Right ventricle myocardium superior (tissue), 1 donor: Measurements from ENCODE around the gene LNPEP. TPM values are rescaled to one million over a fixed set of nuclear protein-coding genes. Genes with fewer than 3 reads are reported as not detected.
A peak's percentile ranks its signal among the peaks of the same experiment; 100 is the strongest.

ENCODE experiments used
- ATAC-seq: fragments of 200-7000 bp; cut with Tn5 transposase; one replicate; pipeline ENCODE4 v1.9.1; 2020; ENCODE audit warnings: mild to moderate bottlenecking; ENCODE audit not compliant: poor library complexity
- DNase-seq: peaks from one replicate; pipeline ENCODE4 v3.0.0-alpha.2; 2020
- intact Hi-C: fragments of 100-400 bp; cut with DNase I; formaldehyde crosslinking; loops from one replicate; pipeline ENCODE4 v1.11.2; 2022
- total RNA-seq: library from RNA; stranded (reverse); fragmentation: NEBNext Ultra II Directional; extraction: Animal tissue kit (Norgen Biotek cat#: 25700); gene quantifications from one replicate; pipeline ENCODE4 v1.2.1, GENCODE V29; 2021
- donor health status: DM: no; HTN: yes; CAD: no; lungs with severe emphysema.

LNPEP gene
- total RNA-seq, 1 donor from 2014 or later, result 44.4 TPM

DNA sequence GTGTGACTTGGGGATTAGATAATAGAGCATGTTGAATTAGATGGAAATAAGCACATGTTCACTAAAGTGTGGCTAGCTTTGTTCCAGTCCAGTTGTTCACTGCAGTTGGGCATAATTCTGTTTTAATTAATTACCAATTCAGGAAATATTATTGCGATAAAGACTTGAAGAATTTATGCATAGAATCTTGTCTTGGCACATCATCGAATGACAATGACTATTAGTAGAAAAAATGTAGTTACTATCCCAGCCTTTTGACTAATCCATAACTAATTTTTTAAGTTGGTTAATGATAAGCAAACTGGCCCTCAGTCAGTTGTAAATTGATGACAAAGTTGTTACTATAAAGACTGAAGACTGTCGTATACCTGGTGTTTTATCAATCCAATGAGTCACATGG lies 10.5 kb downstream of the LNPEP start:
- ATAC-seq (no peak), DNase-seq (no peak)
- intact Hi-C loops, result no loop called here

DNA sequence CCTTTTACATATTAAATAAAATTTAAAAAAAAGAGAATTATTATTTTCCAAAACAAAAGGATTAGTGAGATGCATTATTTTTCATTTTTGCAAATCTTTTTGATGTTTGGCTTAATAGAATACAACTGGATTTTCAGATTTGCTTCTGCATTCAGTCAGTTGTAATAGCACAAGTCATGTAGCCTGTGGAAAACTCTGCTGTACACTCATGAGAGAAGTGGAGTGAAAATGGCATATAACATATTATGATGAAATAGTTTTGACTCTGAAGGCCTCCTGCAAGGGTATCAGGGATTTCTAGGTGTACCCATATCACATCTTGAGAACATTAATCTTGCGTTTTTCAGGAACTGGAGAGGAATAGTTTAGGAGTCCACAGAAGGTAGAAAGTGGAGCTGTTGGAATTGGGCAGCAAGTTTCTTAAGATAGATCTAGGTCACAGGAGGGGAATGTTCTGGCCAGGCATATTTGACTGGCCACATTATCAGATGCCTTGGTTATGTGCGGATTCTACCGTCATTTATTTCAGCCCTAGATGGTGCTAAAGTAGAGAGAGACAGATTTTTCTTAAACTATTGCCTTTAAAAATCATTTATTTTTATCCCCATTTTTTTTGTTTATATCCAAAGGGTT lies 16.4 kb downstream of the LNPEP start:
- intact Hi-C loops, result no loop called here
- no peak for DNase-seq
- peak; percentile 85 for ATAC-seq

DNA sequence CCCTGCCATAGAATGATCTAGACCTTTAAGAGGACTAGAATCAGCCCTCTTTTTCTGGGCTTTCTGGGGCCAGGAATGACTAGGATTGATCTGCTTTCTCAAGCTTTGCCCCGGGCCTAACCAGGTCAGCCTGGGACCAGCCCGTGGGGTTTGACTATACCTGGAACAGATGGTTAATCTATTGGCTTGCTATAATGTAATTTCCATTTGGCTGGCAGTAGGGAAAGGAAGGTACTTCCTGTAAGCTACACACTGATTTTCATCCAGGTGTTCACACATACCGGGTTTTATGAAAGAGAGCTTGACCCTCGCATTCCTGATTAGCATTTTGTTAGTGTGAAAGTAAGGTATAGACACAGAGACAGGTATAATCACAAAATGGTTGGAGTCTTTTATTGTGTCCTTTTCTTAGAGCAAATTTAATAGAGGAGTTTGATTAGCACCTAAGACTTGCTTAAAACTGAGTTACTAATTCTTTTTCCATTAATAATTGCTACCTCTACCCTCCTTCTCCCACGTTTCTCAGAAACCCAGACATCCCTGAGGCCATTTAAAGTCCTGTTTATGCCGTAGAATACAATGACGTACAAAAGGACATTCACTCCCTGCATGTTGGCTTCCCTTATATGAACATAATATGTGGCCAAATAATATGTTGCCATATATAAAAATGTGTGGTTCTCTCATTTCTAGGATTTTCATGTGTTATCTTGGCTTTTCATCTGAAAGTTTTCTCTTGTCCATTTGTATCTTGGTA lies 17.3 kb downstream of the LNPEP start:
- peak; percentile 8 for ATAC-seq
- intact Hi-C loops, result no loop called here

DNA sequence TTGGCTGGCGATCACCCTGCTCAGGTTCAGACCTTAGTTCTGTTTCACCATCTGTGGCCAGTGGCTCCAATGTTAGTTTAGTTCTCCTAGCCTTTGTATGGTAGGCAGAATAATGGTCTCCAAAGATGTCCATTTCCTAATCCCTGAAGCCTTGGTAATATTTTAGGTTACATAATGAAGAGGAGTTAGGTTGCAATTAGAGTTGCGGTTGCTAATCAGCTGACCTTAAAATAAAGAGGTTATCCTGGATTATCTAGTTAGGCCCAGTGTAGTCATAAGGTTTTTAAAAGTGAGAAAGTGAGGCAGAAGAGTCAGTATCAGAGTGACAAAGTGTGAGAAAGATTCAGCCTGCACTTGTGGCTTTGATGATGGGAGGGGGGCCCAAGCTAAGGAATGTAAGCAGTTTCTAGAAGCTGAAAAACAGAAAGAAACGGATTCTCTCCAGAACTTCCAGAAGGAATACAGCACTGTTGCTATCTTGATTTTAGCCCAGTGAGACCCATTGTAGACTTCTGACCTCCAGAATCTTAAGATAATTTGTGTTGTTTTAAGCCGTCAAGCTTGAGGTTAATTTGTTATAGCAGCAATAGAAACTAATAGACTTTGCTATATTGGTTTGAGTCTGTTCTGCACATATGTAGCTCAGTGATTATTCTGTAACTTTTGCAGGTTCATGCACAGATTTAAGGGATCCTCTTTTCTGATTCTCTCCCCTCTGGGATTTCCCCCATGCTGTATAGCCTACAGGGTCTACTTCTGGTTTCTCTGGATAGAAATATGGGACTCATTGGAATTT lies 21.6 kb downstream of the LNPEP start:
- no peak for ATAC-seq
- intact Hi-C loops, result no loop called here
- DNase-seq, result no peak

More for the DNA sequence above, 17.3 kb downstream of the LNPEP start:
- no peak for DNase-seq

DNA sequence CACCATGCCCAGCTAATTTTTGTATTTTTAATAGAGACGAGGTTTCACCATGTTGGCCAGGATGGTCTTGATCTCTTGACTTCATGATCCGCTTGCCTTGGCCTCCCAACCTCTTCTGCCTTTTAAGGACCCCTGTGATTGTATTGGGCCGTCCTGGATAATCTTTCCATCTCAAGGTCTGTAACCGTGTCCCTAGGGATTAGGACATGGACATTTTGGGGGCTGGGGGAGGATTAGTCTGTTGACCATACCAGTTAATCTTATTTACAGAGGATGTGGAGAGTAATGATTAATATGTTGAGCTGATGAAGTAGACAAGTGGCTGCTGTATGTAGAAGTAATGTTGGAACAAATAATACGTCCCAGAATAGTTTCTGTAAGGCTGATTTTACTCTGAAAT lies 23.1 kb downstream of the LNPEP start:
- DNase-seq (no peak), ATAC-seq (no peak)
- intact Hi-C loops, result no loop called here

DNA sequence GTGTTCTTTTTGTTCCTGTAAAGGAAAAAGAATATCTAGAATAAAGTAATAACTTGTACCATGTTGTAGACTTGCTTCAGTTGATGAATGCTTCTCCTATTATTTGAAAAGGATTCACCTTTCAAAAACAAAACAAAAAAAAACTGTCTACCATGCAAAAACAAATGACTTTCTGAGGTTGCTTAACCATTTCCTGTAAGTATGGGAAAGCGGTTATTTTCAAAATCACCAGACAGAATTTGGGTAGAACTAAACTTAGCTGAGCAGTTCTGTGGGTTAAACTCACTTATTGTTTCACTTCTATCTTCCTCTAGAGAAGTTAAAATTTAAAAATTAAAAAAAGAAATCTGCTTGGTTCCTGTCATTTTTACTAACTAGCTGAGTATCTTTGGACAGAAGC lies 25.2 kb downstream of the LNPEP start:
- intact Hi-C loops, result no loop called here
- DNase-seq, result no peak
- ATAC-seq, result no peak

DNA sequence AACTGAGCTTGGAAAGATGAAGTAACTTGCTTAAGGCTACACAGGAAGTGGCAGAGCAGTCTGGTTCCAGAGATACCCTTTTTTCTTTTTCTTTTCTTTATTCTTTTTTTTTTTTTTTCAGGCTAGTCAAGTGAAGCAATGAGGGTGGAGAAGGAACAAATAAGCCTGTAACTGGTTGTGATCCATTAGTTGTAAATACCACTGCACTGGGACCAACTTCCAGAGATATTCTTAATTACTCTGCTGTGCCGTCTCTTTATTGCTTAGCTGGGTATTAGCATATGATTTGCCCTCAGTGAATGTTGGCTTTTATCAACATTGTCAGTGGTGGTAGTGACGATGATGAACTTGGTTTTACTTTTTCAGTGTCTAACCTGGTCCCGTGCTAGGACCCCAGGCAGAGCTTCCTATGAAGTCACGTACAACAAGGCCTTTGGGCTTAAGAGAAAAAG lies 26.7 kb downstream of the LNPEP start:
- no peak for DNase-seq
- ATAC-seq, result peak; percentile 29
- intact Hi-C loops, result no loop called here

DNA sequence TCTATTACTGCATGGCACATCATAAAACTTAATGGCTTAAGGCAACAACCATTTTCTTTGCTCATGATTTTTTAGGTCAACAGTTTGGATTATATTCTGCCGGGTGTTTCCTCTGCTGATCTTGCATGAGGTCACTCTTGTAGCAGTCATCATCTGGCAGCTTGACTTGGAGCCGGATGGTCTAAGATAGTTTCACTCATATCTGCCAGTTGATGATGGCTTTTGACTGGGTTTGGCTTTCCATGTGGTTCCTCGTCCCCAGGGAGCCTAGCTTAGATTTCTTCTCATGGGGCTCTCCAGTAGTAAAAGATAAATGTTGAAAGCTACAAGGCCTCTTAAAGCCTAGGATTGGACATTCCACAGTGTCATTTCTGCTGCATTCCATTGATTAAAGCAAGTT lies 27.4 kb downstream of the LNPEP start:
- peak; percentile 65 for DNase-seq
- peak; percentile 88 for ATAC-seq
- intact Hi-C loops, result no loop called here

DNA sequence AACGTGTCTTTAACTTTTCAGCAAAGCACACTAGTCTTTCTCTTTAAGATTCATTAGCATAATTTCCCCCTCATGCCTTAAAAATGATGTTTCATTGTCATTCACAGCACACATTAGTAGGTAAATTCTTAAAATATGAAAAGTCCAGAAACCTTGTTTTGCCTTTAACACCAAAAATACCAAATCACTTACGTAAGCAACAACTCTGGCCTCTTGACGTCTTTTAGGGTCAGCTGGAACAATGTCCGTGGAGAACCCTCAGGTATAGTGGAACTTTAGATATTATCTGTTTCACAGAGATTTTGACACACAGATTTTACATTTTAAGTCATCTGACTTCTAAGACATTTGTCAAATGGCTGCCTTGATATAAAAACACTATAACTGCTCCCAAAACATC lies 30.9 kb downstream of the LNPEP start:
- no peak for ATAC-seq
- intact Hi-C loops, result no loop called here
- DNase-seq, result no peak

DNA sequence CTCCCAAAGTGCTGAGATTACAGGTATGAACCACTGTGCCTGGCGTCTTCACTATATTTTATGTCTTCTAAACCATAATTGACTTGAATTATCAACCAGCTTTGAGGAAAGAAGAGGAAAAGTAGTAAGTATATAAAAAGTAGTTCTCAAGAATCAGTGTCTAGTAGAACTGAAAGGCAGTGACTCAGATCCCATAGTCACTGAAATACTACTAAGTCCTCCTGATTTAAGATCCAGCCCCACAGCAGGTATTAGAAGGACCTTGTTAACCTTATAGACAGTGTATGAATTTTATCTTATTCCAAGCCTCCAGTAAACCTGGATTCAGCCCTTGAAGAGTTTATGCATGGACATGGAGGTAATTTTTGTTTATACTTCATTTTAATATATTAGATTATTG lies 31.5 kb downstream of the LNPEP start:
- no peak for ATAC-seq
- intact Hi-C loops, result no loop called here
- DNase-seq, result no peak

DNA sequence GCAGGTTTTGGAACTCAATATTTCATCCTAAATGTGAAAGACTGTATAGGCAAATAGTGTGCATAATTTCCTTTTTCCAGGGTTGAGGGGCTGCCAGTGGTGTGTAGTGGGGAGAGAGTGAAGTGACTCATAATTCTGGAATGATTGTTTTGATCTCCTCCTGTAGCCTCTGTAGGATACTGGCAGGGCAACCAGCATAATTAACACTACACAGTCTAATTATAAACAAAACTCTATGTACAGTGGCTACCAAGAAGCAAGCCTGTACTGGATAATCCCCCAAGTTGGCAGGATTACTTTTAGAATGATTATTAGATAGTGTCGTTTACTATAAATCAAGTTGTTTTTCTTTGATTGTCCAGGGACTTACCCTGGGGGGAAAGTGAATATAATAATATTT lies 32.2 kb downstream of the LNPEP start:
- ATAC-seq (peak; percentile 79), DNase-seq (no peak)
- intact Hi-C loops, result no loop called here

DNA sequence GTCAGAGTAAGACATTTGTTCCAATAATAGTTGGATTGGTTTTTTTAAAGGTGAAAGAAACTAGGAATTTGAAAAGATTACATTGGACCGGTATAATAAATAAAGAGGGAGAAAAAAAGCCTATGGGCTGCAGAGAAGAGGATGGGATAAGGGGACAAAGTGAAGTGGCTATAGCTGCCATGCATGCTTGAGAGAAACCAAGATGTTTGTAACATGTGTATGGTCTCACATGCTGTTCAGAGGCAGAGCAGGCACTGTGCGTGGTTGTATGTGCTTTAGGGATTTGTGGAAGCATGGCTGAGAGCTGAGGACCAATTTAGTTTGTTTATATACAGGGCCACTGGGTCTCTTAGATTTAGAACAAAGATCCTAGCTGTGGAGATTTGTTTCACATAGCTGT lies 32.7 kb downstream of the LNPEP start:
- intact Hi-C loops, result no loop called here

DNA sequence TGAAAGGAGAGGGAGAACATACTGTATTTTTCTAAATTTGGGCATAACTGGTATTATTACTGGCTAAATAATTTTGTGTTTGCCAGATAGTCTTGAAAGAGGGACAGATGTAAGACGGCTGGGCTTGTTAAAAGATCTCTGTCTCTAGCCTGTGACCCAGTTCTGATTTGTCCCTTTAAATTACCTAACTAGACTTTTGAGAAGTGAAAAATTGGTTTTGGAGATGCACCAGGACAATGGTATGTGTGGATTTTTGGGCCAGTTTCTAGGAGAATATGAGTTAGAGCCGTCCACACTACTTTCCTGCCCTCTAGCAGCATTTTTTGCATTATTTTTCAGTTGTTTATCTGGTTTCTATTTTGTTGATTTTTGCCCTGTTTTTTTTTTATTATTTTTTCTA lies 33.5 kb downstream of the LNPEP start:
- DNase-seq (no peak), ATAC-seq (peak; percentile 23)
- intact Hi-C loops, result no loop called here

More for the DNA sequence above, 32.7 kb downstream of the LNPEP start:
- peak; percentile 69 for ATAC-seq
- no peak for DNase-seq

DNA sequence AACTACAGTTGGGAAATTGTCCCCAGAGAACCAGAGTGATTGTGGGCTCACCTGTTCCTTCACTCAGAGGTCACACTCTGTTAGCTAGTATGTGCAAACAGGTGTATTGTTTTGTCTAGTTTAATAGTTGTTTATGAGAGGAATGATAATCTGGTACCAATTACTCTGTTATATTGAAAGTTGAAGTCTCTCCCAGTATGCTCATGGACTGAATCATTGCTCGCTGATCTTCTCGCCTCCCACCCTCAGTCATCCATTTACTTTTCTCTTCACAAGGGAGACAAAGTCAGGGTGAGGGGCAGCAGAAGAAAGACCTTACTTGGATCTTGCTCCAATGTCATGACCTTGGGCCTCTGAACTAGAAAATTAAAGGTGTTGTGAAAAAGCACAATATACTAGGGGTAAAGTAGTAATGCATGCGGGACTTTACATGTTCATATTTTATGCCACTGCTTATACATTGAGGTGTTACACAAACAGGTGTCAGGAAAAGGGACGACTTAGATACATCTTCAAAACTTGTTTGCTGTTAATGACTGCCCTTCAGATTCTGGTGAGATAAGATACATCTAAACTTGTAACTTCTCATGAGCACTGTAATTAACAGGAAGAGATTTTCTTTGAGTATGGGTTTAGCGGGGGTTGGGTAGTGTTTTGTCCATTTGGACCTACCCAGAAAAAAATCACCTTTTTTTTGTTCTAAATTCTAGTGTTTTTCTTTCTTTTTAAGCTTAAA lies 36.9 kb downstream of the LNPEP start:
- intact Hi-C loops, result no loop called here
- no peak for ATAC-seq
- no peak for DNase-seq

DNA sequence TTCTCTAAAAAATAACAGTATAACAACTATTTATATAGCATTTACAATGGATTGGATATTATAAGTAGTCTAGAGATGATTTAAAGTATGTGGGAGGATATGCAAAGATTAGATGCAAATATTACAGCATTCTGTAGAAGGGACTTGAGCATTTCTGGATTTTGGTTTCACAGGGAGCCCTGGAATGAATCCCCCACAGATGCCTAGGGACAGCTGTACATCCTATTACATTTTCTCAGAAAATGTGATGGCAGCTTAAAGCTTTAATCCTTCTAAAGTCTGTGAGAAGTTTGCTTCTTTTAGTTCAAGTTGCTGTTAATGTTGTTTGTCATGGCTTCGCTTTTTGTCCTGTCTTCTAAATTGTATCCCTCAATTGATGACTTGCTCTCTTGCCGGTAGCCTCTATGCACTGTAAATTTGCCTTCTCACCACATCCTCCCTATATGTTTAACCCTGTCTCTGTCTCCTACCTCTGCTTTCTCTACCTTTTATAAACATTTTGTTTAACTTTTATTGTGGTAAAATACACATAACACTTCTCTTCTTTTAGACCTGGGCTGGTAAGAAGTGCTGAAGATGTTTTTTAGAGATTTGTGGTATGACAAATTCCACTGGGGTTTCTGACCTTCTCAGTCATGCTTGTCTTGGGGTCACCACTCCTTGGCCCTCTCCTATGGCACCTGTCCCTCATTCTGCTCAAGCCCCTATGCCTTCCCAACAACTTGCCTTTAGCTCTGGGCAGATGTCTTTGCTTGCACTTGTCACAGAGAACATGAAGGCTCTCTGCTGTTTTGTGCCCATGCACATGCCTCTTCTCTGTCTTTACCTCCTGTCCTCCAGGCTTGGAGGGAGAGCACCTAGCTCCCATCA lies 37.9 kb downstream of the LNPEP start:
- no peak for DNase-seq
- intact Hi-C loops, result no loop called here
- no peak for ATAC-seq

DNA sequence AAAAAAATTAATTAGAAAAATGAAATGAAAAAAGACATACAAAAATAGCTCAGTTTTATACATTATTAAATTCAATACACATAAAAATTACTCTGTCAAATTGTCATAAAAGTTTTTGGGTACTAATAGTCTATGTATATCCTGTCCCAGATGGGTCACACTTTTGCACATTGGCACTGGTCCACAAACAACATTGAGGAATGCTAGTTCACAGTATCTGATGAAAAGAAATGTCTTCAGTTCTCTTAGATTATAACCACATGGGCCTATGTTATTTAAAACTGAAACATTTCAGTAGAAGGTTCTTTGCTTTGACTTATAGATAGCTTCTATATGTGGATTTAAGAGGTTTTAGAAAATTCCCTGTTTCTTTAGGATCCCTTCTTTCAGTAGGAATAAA lies 39.8 kb downstream of the LNPEP start:
- ATAC-seq (no peak), DNase-seq (no peak)
- intact Hi-C loops, result loop anchor here (5.0 kb wide), 1 partner anchor 38 kb away; the partner anchor contains the start of gene LNPEP

DNA sequence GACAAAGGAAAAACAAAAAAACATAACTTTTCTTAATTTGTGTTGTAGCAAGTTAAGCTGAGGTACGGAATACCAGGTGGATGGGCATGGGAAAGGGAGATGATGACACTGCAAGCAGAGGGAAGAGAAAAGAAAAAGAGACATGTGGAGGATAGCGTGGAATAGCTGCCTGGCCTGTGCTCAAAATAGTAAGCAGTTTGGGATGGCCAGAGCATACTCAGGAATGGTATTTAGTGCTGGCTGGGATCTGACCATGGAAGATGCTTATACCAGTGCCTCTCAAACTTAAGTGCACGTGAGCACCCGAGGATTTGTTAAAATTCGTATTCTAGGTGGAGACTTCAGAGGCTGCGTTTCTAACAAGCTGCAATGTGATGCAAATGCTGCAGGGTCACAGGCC lies 41.3 kb downstream of the LNPEP start:
- intact Hi-C loops, result loop anchor here (5.0 kb wide), 1 partner anchor 40 kb away; the partner anchor contains the start of gene LNPEP
- peak; percentile 87 for ATAC-seq
- no peak for DNase-seq
